ENCODE data around the gene PROSER3. TPM values are rescaled to one million over a fixed set of nuclear protein-coding genes. Genes with fewer than 3 reads are reported as not detected.

Gene PROSER3
- total and polyA plus RNA-seq, 2 donors (not counting 1 experiment from before 2014, with no cell fraction given) = 3.8 to 8.1 TPM

GRCh38 chr19:35724560-35724959, 33.4 kb upstream of the PROSER3 start:
- peaks cover 19% of the 10 kb centered on the region for H3K79me2 ChIP-seq (ENCODE audit: control insufficient read depth, insufficient read depth, low read length)
- no peak for TF ChIP-seq CTCF (conservative IDR thresholded peaks at IDR 0.05 in 1 of 2, IDR thresholded peaks at IDR 0.05 in 1 of 2; ENCODE audit: low read depth in 1 of 2, low read length in 2 of 2)
- no peak for TF ChIP-seq EZH2 (IDR thresholded peaks at IDR 0.05; ENCODE audit: low read length, missing control alignments)

GRCh38 chr19:35725216-35725861, 32.6 kb upstream of the PROSER3 start:
- no peak overlapping the region for H3K9ac ChIP-seq (ENCODE audit: insufficient read depth, low read length)
- peaks cover 57% of the 10 kb centered on the region for H3K36me3 ChIP-seq (ENCODE audit: control insufficient read depth, insufficient read depth, low read length)

More at GRCh38 chr19:35724560-35724959, 33.4 kb upstream of the PROSER3 start:
- Histone ChIP-seq H3K4me3 (replicated peaks in 1 of 4; ENCODE audit: control extremely low read depth in 1 of 4, insufficient read depth in 1 of 4, low read depth in 3 of 4, low read length in 4 of 4) (no peak overlapping the region), H3K36me3 (ENCODE audit: control insufficient read depth, insufficient read depth, low read length) (peaks cover 56% of the 10 kb centered on the region), H2AFZ (ENCODE audit: low read length) (no peak overlapping the region), H3K4me1 (ENCODE audit: control insufficient read depth, extremely low read depth, insufficient read depth, low read length) (peaks cover under 1% of the 10 kb centered on the region), H4K20me1 (ENCODE audit: control insufficient read depth, extremely low read depth, insufficient read depth, low read length) (no peaks in the 10 kb centered on the region), H3K9ac (ENCODE audit: insufficient read depth, low read length) (no peak overlapping the region), H3K9me3 (ENCODE audit: control insufficient read depth, insufficient read depth, low read depth, low read length) (no peaks in the 10 kb centered on the region), H3K4me2 (ENCODE audit: extremely low read depth, insufficient read depth, low read length) (no peak overlapping the region), H3K27ac (ENCODE audit: insufficient read depth, low read length) (no peak overlapping the region), H3K27me3 (ENCODE audit: control insufficient read depth, insufficient read depth, low read length) (no peaks in the 10 kb centered on the region)
- DNase-seq (ENCODE audit: low read depth in 2 of 2) = no peak

More at GRCh38 chr19:35725216-35725861, 32.6 kb upstream of the PROSER3 start:
- no peak for DNase-seq (ENCODE audit: low read depth in 2 of 2)
- no peak for TF ChIP-seq EZH2 (IDR thresholded peaks at IDR 0.05; ENCODE audit: low read length, missing control alignments)
- no peak for TF ChIP-seq CTCF (conservative IDR thresholded peaks at IDR 0.05 in 1 of 2, IDR thresholded peaks at IDR 0.05 in 1 of 2; ENCODE audit: low read depth in 1 of 2, low read length in 2 of 2)
- Histone ChIP-seq H3K4me1 (ENCODE audit: control insufficient read depth, extremely low read depth, insufficient read depth, low read length) (no peaks in the 10 kb centered on the region), H3K4me2 (ENCODE audit: extremely low read depth, insufficient read depth, low read length) (no peak overlapping the region), H3K79me2 (ENCODE audit: control insufficient read depth, insufficient read depth, low read length) (peaks cover 11% of the 10 kb centered on the region), H3K27ac (ENCODE audit: insufficient read depth, low read length) (no peak overlapping the region), H4K20me1 (ENCODE audit: control insufficient read depth, extremely low read depth, insufficient read depth, low read length) (no peaks in the 10 kb centered on the region), H2AFZ (ENCODE audit: low read length) (no peak overlapping the region), H3K9me3 (ENCODE audit: control insufficient read depth, insufficient read depth, low read depth, low read length) (no peaks in the 10 kb centered on the region), H3K4me3 (replicated peaks in 1 of 4; ENCODE audit: control extremely low read depth in 1 of 4, insufficient read depth in 1 of 4, low read depth in 3 of 4, low read length in 4 of 4) (no peak overlapping the region), H3K27me3 (ENCODE audit: control insufficient read depth, insufficient read depth, low read length) (no peaks in the 10 kb centered on the region)
